COLO668 (cell line): ENCODE results near the gene SLC16A2.
"Not testable (repeated sequence)": the region's sequence is repeated elsewhere in the genome, so short reads cannot be mapped to it uniquely, and the experiment has no call there.

Source experiments
- DNase-seq: peaks from one replicate; lab custom pipeline; 2025; ENCODE audit not compliant: unreplicated experiment; lab: John Stamatoyannopoulos, UW

The SLC16A2 gene

GRCh38 chrX:74505437-74505836 lies 84.1 kb downstream of the SLC16A2 start:
- DNase-seq, result no peak

- DNase-seq, result no peak
Measured at GRCh38 chrX:74506317-74507115, 85.2 kb downstream of the SLC16A2 start.

- DNase-seq, result no peak
Measured at GRCh38 chrX:74507191-74507590, 85.9 kb downstream of the SLC16A2 start.

- DNase-seq, result no peak
Measured at GRCh38 chrX:74509989-74510388, 88.7 kb downstream of the SLC16A2 start.

- DNase-seq, result no peak
Measured at GRCh38 chrX:74510401-74510800, 89.1 kb downstream of the SLC16A2 start.

GRCh38 chrX:74511704-74512103 lies 90.4 kb downstream of the SLC16A2 start:
- DNase-seq, result no peak

- no peak for DNase-seq
Measured at GRCh38 chrX:74514384-74514783, 93.1 kb downstream of the SLC16A2 start.

- DNase-seq, result no peak
Measured at GRCh38 chrX:74515356-74515755, 94.1 kb downstream of the SLC16A2 start.

GRCh38 chrX:74516013-74516412 lies 94.7 kb downstream of the SLC16A2 start:
- DNase-seq, result not testable (repeated sequence)

GRCh38 chrX:74519870-74520269 lies 98.6 kb downstream of the SLC16A2 start:
- no peak for DNase-seq

- DNase-seq, result no peak
Measured at GRCh38 chrX:74520291-74520690, 99.0 kb downstream of the SLC16A2 start.

- DNase-seq, result no peak
Measured at GRCh38 chrX:74520896-74521295, 99.6 kb downstream of the SLC16A2 start.

- DNase-seq, result no peak
Measured at GRCh38 chrX:74521961-74522751, 100.9 kb downstream of the SLC16A2 start.

GRCh38 chrX:74523224-74523623 lies 101.9 kb downstream of the SLC16A2 start:
- DNase-seq, result no peak

GRCh38 chrX:74523870-74524735 lies 102.8 kb downstream of the SLC16A2 start:
- DNase-seq, result no peak

- no peak for DNase-seq
Measured at GRCh38 chrX:74525116-74525515, 103.8 kb downstream of the SLC16A2 start.

- no peak for DNase-seq
Measured at GRCh38 chrX:74526764-74527163, 105.5 kb downstream of the SLC16A2 start.

GRCh38 chrX:74527350-74527749 lies 106.1 kb downstream of the SLC16A2 start:
- no peak for DNase-seq

- DNase-seq, result no peak
Measured at GRCh38 chrX:74529311-74529710, 108.0 kb downstream of the SLC16A2 start.

GRCh38 chrX:74531081-74531480 lies 109.8 kb downstream of the SLC16A2 start:
- no peak for DNase-seq

GRCh38 chrX:74534569-74535038 lies 113.3 kb downstream of the SLC16A2 start:
- DNase-seq, result no peak
